GM19328 (cell line): ENCODE results near the gene FAM3B.

ENCODE experiments used
- ATAC-seq: cut with Tn5 transposase; IDR thresholded peaks from one replicate; pipeline ENCODE4 v1.9.1; 2021; ENCODE audit warnings: mild to moderate bottlenecking, moderate library complexity; ENCODE audit not compliant: unreplicated experiment

The FAM3B gene

DNA sequence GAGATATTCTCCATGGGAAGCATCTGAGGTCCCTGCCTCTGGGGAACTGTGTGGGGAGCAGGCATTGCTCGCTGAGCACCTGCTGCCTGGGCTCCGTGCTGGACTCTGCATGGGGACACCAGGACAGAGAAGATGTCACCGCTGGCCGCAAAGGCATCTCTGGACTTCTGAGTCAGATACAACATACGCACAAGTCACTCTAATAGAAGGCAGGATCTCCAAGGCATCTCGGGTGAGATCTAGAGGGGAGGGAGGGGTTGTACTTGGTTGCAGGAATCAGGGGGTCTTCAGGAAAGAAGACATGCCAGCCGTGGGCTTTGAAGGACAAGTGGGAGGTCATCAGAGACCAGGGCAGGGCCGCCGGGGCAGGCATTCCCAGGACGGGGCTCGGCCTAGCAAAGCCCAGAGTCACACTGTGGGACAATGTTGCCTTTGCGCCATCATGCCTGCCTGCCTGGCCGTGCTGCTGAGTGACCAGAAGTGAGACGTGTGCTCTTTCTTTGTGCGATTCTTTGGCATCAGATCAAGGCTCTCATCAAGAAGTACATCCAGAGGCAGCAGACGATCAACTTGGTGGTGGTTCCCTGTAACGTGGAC is 73.5 kb downstream of the FAM3B start:
- ATAC-seq = no peak

DNA sequence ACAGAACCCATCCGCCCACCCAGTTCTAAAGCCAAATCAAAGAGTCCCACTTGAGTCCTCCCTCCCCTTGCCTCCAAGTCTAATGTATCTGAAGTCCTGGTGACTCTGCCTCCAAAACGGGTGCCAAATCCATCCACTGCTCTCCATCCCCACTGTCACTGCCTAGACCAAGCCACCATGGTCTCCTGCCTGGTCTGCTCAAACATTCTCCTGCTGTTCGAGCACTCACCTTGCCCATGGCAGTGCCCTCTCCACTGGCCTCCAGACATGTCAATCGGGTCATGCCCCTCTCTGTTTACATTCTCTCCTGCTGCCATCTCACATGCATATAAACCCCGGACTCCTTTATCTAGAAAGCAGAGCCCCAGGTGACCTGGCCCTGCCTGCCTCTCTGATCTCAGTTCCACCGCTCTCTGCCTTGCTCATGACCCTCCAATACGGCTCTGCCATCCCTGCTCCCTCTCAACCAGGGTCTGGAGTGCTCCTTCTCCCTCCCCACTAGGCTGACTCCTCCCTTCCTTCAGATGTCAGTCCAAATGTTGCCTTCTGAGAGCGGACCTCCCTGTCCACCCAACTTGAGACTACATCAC is 77.4 kb downstream of the FAM3B start:
- no peak for ATAC-seq

DNA sequence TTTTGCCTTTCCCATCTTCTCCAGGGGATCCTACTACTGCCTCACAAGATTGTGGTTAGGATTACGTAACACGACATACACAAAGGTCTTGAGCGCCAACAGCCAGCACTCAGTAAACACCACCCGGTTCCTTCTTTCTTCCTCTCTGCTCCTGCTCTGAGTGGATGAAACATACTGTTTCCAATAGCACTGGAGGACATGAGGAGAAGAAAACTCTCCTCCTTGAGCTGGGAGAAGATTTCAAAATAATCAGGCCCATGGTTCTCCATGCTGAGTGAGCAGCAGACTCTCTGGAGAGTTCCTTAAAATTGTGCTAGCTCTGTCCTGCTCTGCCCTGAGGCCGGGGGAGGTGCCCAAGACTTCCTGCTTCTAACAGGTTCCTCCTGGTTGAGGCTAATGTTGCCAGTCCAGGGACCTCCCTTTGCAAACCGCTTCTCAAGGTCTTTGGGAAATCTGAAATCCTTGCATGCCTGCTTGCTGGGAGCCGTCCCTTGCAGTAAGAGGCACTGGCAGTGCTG is 80.0 kb downstream of the FAM3B start:
- ATAC-seq = no peak

DNA sequence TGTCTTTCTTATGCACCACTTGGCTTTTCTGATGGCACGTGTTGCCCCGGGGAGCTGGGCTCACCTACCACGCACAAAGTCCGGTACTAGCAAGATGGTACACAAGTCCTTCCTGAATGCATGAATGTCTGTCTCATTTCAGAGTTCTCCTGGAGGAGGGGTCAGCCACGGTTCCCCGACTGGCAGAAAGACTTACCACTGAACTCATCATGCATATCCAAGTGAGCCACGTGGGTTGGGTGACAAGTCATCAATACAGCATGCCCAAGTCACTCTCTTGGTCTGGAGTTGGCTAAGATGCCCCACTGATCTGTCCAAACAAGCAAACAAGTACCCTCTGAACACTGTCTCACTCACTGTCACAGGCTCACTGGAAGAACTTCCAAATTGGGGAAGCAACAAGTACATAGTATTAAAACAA is 80.9 kb downstream of the FAM3B start:
- ATAC-seq = no peak

DNA sequence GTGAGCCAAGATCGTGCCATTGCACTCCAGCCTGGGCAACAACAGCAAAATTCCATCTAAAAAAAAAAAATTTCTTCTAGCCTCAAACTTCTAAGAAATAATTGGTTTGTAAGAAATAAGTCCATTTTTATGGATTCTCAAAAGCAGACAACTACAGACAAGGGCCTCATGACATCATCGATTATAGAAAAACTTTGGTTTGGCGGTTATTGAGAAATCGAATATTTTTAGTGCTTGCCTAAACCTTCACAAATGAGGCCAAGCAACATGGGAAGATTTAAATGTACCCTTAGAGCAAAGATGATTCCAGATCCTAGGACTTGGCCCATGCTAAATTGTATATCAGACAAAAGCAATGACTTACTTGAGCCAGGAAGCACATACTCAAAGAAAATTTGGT is 81.7 kb downstream of the FAM3B start:
- no peak for ATAC-seq

DNA sequence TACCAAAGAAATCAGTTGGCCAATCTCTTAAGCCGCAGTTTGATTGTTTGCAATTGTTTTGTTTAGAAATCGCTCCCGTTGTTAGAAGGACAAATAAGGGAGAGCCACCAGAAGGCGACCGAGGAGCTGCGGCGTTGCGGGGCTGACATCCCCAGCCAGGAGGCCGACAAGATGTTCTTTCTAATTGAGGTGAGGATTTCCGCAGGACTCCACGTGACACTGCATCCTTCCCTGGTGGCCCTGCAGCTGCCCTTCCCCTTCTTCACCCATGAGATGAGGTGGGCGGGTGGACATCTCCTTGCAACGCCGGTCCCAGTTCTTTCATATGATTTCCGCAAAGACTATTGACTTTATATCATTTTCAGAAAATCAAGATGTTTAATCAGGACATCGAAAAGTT is 82.2 kb downstream of the FAM3B start:
- no peak for ATAC-seq

DNA sequence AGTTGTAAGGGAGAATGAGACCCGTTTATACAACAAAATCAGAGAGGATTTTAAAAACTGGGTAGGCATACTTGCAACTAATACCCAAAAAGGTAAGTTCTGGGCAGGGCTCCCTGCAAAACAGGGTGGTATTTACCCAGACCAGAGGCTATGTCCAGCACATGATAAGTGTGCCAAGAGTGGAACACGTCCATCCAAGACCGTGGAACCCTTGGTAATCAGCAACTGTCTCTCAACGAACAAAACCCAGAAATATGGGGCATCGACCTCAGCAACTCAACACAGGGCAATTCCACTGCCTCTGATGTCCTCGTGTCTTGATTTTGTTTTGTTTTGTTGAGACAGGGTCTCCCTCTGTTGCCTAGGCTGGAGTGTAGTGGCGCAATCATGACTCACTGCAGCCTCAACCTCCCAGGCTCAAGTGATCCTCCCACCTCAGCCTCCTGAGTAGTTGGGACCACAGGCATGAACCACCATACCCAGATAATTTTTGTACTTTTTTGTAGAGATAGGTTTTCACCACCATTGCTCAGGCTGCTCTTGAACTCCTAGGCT is 82.7 kb downstream of the FAM3B start:
- no peak for ATAC-seq

DNA sequence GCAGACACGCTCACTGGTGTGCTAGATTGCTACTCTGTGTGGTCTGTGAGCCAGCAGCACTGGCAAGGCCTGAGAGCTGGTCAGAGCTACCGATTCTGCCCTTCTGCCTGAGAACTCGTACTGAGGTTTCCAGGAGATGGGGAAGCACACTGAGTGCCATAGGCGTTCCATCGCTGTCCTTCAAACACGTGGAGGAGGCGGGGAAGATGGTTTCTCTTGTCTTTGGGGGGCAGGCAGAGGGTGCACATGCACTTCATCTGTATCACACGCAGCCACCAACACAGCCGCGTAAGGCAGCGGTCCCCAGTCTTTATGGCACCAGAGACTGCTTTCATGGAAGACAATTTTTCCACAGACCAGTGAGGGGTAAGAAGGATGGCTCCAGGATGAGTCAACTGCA is 85.6 kb downstream of the FAM3B start:
- no peak for ATAC-seq

DNA sequence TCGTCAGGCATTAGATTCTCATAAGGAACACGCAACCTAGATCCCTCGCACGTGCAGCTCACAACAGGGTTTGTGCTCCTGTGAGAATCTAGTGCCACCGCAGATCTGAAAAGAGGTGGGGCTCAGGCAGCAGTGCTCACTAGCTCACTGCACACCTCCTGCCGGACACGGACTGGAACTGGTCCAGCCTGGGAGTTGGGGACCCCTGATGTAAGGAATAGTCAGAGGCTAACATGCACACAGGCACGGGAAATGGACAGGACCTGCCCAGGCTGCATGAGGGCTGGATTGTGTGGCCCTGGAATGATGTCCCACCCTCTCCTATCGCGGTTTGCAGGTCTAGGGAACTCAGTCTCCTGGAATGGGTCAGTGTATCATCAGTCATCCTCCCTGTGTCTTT is 86.2 kb downstream of the FAM3B start:
- ATAC-seq = no peak

DNA sequence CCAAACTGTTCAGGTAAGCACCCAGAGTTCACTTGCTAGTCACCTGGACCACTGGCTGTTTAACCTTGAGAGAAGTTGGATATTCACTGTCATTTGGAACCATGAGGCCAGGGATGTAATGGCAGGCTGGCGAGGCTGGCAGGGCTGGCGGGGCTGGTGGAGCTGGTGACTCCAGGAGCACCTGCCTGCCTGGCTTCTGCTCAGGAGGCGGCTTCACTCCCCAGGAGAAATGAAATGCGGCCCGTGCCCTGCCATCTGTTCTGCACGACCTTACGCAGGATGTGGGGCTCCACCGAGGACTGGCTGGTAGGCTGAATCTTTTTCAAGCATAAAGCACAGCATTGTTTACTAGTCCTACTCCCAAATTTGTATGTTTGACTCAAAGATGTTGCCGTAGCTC is 86.7 kb downstream of the FAM3B start:
- no peak for ATAC-seq

DNA sequence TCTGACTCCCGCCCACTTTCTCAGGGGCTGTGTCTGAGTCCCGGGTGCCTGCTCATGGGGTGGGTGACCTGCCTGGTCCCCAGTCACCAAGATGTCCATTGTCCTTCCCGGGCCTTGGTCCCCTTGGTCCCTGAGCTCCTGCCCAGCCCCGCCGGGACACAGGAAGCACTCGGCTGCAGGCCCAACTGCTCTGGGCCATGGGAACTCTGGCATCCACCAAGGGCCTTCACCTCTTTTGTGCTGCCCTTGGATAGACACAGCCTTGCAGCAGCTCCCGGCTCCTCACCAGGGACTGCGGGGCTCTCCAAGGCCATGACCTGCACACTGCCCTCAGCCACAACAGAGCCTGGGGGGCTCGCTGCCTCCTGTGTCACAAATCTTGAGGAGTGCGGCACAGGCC is 87.4 kb downstream of the FAM3B start:
- ATAC-seq = no peak

DNA sequence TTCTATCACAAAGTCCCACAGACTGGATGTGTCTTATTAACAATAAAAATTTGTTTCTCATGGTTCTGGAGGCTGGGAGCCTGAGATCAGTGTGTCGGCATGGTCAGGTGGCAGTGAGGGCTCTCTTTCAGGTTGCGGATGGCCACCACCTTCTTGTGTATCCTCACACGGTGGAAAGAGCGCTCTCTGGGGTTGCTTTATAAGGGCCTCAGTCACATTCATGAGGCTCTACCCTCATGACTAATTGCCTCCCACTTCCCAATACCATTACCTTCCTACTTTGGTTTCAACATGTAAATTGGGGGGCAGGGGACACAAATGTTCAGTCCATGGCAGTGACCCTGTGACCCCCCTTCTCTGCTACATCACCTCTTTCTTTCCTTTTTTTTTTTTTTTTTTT is 88.7 kb downstream of the FAM3B start:
- no peak for ATAC-seq

DNA sequence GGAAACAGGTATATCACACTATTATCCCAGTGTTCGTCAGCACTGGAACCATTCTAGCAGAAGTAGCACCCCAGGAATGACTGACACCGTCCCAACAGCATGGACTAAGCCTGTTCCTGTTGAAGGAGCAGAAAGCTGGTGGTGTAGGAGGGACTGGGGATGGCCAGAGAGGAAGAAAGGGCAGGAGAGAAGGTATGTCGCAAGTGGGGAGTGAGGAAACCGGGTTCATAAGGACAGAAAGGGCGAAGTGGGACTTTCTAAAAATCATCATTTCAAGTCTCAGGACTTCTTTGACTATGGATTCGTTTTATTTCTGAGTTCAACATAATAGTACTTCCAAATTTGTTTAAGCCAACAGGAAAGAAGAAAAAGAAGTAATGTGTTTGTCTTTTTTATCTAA is 89.7 kb downstream of the FAM3B start:
- ATAC-seq = no peak
